ENCODE results near the gene ADCY7.

DNA sequence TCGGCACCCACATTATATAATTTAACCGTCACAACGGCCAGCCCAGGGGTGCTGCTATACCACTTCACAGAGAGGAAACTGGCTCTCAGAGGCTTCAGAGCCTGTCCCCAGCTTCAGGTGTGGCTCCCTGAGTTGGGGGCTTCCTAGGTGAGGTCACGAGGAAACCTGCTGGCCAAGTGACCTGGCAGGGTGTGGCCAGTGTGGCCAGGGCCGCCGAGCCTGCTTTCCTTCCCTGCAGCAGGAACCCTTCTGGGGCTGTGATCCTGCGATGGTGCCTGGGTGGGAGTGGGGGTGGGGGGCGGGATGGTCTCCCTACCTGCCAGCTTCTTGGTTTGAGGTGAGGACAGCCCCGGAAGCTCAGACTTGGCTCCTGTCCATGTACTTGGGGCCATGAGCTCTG lies 39.9 kb downstream of the ADCY7 start:
- TF ChIP-seq, protein P1, sequence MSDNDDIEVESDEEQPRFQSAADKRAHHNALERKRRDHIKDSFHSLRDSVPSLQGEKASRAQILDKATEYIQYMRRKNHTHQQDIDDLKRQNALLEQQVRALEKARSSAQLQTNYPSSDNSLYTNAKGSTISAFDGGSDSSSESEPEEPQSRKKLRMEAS (IDR thresholded peaks at IDR 0.05; ENCODE audit: low read depth, low read length): no peak
- TF ChIP-seq, protein P2, sequence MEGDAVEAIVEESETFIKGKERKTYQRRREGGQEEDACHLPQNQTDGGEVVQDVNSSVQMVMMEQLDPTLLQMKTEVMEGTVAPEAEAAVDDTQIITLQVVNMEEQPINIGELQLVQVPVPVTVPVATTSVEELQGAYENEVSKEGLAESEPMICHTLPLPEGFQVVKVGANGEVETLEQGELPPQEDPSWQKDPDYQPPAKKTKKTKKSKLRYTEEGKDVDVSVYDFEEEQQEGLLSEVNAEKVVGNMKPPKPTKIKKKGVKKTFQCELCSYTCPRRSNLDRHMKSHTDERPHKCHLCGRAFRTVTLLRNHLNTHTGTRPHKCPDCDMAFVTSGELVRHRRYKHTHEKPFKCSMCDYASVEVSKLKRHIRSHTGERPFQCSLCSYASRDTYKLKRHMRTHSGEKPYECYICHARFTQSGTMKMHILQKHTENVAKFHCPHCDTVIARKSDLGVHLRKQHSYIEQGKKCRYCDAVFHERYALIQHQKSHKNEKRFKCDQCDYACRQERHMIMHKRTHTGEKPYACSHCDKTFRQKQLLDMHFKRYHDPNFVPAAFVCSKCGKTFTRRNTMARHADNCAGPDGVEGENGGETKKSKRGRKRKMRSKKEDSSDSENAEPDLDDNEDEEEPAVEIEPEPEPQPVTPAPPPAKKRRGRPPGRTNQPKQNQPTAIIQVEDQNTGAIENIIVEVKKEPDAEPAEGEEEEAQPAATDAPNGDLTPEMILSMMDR (IDR thresholded peaks at IDR 0.05; ENCODE audit: low read depth, low read length): no peak
